H1 (cell line): ENCODE measurements around the gene ANKRD60. TPM values are rescaled to one million over a fixed set of nuclear protein-coding genes. Genes with fewer than 3 reads are reported as not detected.

Experiments
- CTCF ChIA-PET: fragments of 300-600 bp; sonication (Branson Sonifier 250); formaldehyde crosslinking; loops from one replicate; lab custom pipeline; 2021; ENCODE audit not compliant: partially characterized antibody; lab: Charles Lee
- POLR2A ChIA-PET: fragments of 300-600 bp; sonication (Branson Sonifier 250); formaldehyde crosslinking; loops from one replicate; lab custom pipeline; 2021; ENCODE audit warnings: inconsistent platforms; ENCODE audit not compliant: partially characterized antibody; lab: Charles Lee
- DNase-seq, 2 experiments: peaks; one replicate each; pipeline versions ENCODE4 v3.0.0 to v3.0.0-alpha.2; 2010 to 2022; ENCODE audit warnings: low spot score in 2 of 2, low read depth in 1 of 2, mixed read lengths in 1 of 2
- FAIRE-seq: peaks from 2 replicates; lab custom pipeline; 2011; peaks lifted over from hg19 to GRCh38; lab: Jason Lieb, UNC
- H2AFZ ChIP-seq: 2 replicates; pipeline ENCODE4 v1.8.1; 2012; ENCODE audit warnings: low read length, inconsistent platforms
- H2AK5ac ChIP-seq: 2 replicates; pipeline ENCODE4 v1.6.1; 2013; ENCODE audit warnings: low read depth, low read length
- H2BK120ac ChIP-seq: replicated peaks from 2 replicates; pipeline ENCODE3; 2013; ENCODE audit warnings: low read depth, low read length, inconsistent platforms
- H2BK12ac ChIP-seq: 2 replicates; pipeline ENCODE4 v1.6.1; 2013; ENCODE audit warnings: low read depth, low read length
- H2BK15ac ChIP-seq: 2 replicates; pipeline ENCODE4 v1.6.1; 2013; ENCODE audit warnings: low read length
- H2BK20ac ChIP-seq: 2 replicates; pipeline ENCODE4 v1.6.1; 2013; ENCODE audit warnings: low read length
- H2BK5ac ChIP-seq: 2 replicates; pipeline ENCODE4 v1.6.1; 2013; ENCODE audit warnings: low read depth, low read length
- H3K14ac ChIP-seq: 2 replicates; pipeline ENCODE4 v1.6.1; 2013; ENCODE audit warnings: inconsistent platforms; ENCODE audit not compliant: insufficient read length
- H3K18ac ChIP-seq: 2 replicates; pipeline ENCODE4 v1.6.1; 2013; ENCODE audit warnings: low read length; ENCODE audit errors: extremely low read depth
- H3K23ac ChIP-seq: 2 replicates; pipeline ENCODE4 v1.6.1; 2013; ENCODE audit warnings: inconsistent platforms; ENCODE audit not compliant: insufficient read length
- H3K23me2 ChIP-seq: 2 replicates; pipeline ENCODE4 v1.6.1; 2013; ENCODE audit warnings: low read depth, low read length
- H3K27ac ChIP-seq: 2 replicates; pipeline ENCODE4 v1.6.1; 2011; ENCODE audit warnings: low read depth, low read length, inconsistent platforms
- H3K27me3 ChIP-seq, 4 experiments: replicated peaks in 1 of 4; 1 replicate in 1 of 4; 2 replicates in 3 of 4; pipeline versions ENCODE4 v1.6.1 to v1.8.1; 2011 to 2013; ENCODE audit warnings: low read length in 3 of 4, mild to moderate bottlenecking in 3 of 4, inconsistent platforms in 2 of 4, mixed read lengths in 2 of 4, moderate library complexity in 1 of 4; ENCODE audit not compliant: control insufficient read depth in 3 of 4, insufficient read depth in 3 of 4; ENCODE audit errors: extremely low read depth in 1 of 4
- H3K36me3 ChIP-seq, 4 experiments: 2 replicates each; pipeline versions ENCODE4 v1.6.1 to v1.8.1; 2011 to 2013; ENCODE audit warnings: mild to moderate bottlenecking in 4 of 4, low read length in 3 of 4, moderate library complexity in 2 of 4, control low read depth in 1 of 4, inconsistent platforms in 1 of 4; ENCODE audit not compliant: insufficient read depth in 4 of 4, control insufficient read depth in 2 of 4
- H3K4ac ChIP-seq: replicated peaks from 2 replicates; pipeline ENCODE3; 2013; ENCODE audit warnings: low read length, low read depth, mixed read lengths, inconsistent platforms; ENCODE audit not compliant: insufficient read length
- H3K4me1 ChIP-seq, 4 experiments: replicated peaks in 1 of 4; 1 replicate in 1 of 4; 2 replicates in 3 of 4; pipeline versions ENCODE4 v1.6.1 to v1.8.1; 2011 to 2013; ENCODE audit warnings: low read length in 3 of 4, inconsistent platforms in 2 of 4, mixed read lengths in 1 of 4; ENCODE audit not compliant: insufficient read depth in 4 of 4, control insufficient read depth in 3 of 4
- H3K4me2 ChIP-seq, 2 experiments: 2 replicates each; pipeline versions ENCODE4 v1.6.1 to v1.8.1; 2011 to 2013; ENCODE audit warnings: low read depth in 2 of 2, low read length in 2 of 2, control low read depth in 1 of 2, inconsistent platforms in 1 of 2, mild to moderate bottlenecking in 1 of 2; ENCODE audit not compliant: insufficient read depth in 1 of 2
- H3K4me3 ChIP-seq, 4 experiments: fragments of 200-600, 300-600 bp in 1 of 4; sonication (generic), shearing (Covaris generic), sonication (Bioruptor Twin) in 1 of 4; 2 replicates each; pipeline versions ENCODE4 v1.5.1 to v1.8.1; 2011 to 2016; ENCODE audit warnings: low read length in 4 of 4, low read depth in 3 of 4, control low read depth in 2 of 4, inconsistent platforms in 2 of 4, mild to moderate bottlenecking in 2 of 4, mixed read lengths in 1 of 4, moderate library complexity in 1 of 4; ENCODE audit not compliant: insufficient read depth in 2 of 4; ENCODE audit errors: extremely low read depth in 1 of 4
- H3K56ac ChIP-seq: replicated peaks from 2 replicates; pipeline ENCODE3; 2013; ENCODE audit warnings: low read depth, mild to moderate bottlenecking, mixed read lengths, low read length, inconsistent platforms; ENCODE audit not compliant: insufficient read length
- H3K79me1 ChIP-seq: 2 replicates; pipeline ENCODE4 v1.6.1; 2013; ENCODE audit warnings: low read depth, low read length, control low read depth
- H3K79me2 ChIP-seq, 2 experiments: 2 replicates each; pipeline versions ENCODE4 v1.6.1 to v1.8.1; 2012 to 2013; ENCODE audit warnings: low read length in 2 of 2, mild to moderate bottlenecking in 2 of 2, inconsistent platforms in 1 of 2; ENCODE audit not compliant: insufficient read depth in 2 of 2, control insufficient read depth in 1 of 2
- H3K9ac ChIP-seq, 4 experiments: replicated peaks in 1 of 4; 1 replicate in 1 of 4; 2 replicates in 3 of 4; pipeline versions ENCODE4 v1.6.1 to v1.8.1; 2011 to 2013; ENCODE audit warnings: low read depth in 3 of 4, low read length in 3 of 4, control low read depth in 2 of 4, mild to moderate bottlenecking in 2 of 4, moderate library complexity in 2 of 4, inconsistent platforms in 1 of 4; ENCODE audit errors: extremely low read depth in 1 of 4
- H3K9me3 ChIP-seq, 2 experiments: 2 replicates each; pipeline versions ENCODE4 v1.6.1 to v1.8.1; 2012 to 2013; ENCODE audit warnings: mild to moderate bottlenecking in 2 of 2, moderate library complexity in 2 of 2, control low read depth in 1 of 2, inconsistent platforms in 1 of 2, low read depth in 1 of 2, low read length in 1 of 2, mixed read lengths in 1 of 2; ENCODE audit not compliant: insufficient read depth in 2 of 2
- H4K20me1 ChIP-seq, 2 experiments: replicated peaks in 1 of 2; 2 replicates each; pipeline versions ENCODE3 to v1.8.1; 2011 to 2013; ENCODE audit warnings: inconsistent platforms in 2 of 2, low read length in 2 of 2, mild to moderate bottlenecking in 1 of 2; ENCODE audit not compliant: insufficient read depth in 2 of 2, control insufficient read depth in 1 of 2
- H4K5ac ChIP-seq: 2 replicates; pipeline ENCODE4 v1.6.1; 2013; ENCODE audit warnings: low read length, low read depth, mixed read lengths, inconsistent platforms; ENCODE audit not compliant: insufficient read length
- H4K8ac ChIP-seq: 2 replicates; pipeline ENCODE4 v1.8.0; 2013; ENCODE audit warnings: mild to moderate bottlenecking, moderate library complexity, low read length, inconsistent platforms; ENCODE audit not compliant: insufficient read depth; ENCODE audit errors: extremely low read depth
- H4K91ac ChIP-seq: replicated peaks from 2 replicates; pipeline ENCODE3; 2013; ENCODE audit warnings: low read length, mixed read lengths, inconsistent platforms; ENCODE audit not compliant: insufficient read length
- CBX8 ChIP-seq: fragments of 300-800, 300-1000 bp; sonication (generic); IDR thresholded peaks from 2 replicates; pipeline ENCODE4 v1.7.1; 2016; ENCODE audit warnings: low read depth, low read length, borderline replicate concordance
- CHD1 ChIP-seq: IDR thresholded peaks from 2 replicates; pipeline ENCODE4 v1.6.1; 2012; ENCODE audit warnings: low read depth, low read length, improper control_type of control experiment
- NRF1 ChIP-seq: IDR thresholded peaks from 2 replicates; pipeline ENCODE4 v1.6.1; 2011; ENCODE audit warnings: mild to moderate bottlenecking, low read depth, low read length, improper control_type of control experiment
- POLR2A ChIP-seq, 2 experiments: IDR thresholded peaks; 1 replicate in 1 of 2; 2 replicates in 1 of 2; pipeline ENCODE4 v1.6.1; 2011; ENCODE audit warnings: low read depth in 2 of 2, low read length in 2 of 2, mild to moderate bottlenecking in 2 of 2; ENCODE audit errors: control extremely low read depth in 1 of 2
- POLR2AphosphoS5 ChIP-seq: IDR thresholded peaks from 2 replicates; pipeline ENCODE4 v1.6.1; 2011; ENCODE audit warnings: low read depth, low read length
- TEAD4 ChIP-seq: IDR thresholded peaks from 2 replicates; pipeline ENCODE4 v1.6.1; 2012; ENCODE audit warnings: low read depth, low read length, inconsistent platforms, mixed read lengths
- YY1 ChIP-seq: IDR thresholded peaks from 2 replicates; pipeline ENCODE4 v1.6.1; 2011; ENCODE audit warnings: low read depth, mild to moderate bottlenecking, low read length
- WGBS, 2 experiments: shearing (Covaris generic) in 1 of 2; methylation state at CpG; one replicate each; pipeline versions ENCODE4 v1.1.6 to v1.1.7; 2013 to 2015; ENCODE audit warnings: low lambda C conversion rate in 2 of 2, mixed read lengths in 2 of 2, inconsistent platforms in 1 of 2, low coverage in 1 of 2, missing lambda C conversion rate in 1 of 2; ENCODE audit not compliant: insufficient replicate concordance in 2 of 2, insufficient coverage in 1 of 2, insufficient read length in 1 of 2; ENCODE audit errors: extremely low coverage in 1 of 2, missing lambda C conversion rate in 1 of 2; 5-methylcytosine and 5-hydroxymethylcytosine counted together
- polyA plus RNA-seq, 7 experiments: library from polyadenylated mRNA; depleted of rRNA in 3 of 7; stranded (reverse) in 5 of 7; unstranded in 2 of 7; fragments of >200 nt in 5 of 7; fragments of 200-250 nt in 2 of 7; gene quantifications; 1 replicate in 5 of 7; 2 replicates in 1 of 7; 4 replicates in 1 of 7; pipeline versions ENCODE4 v1.2.1 to v1.2.3, GENCODE V29; 2011 to 2013; ENCODE audit warnings: missing spikeins in 2 of 7, mixed read lengths in 2 of 7
- total RNA-seq: library from RNA; stranded (reverse); fragmentation: NEBNext Ultra II Directional; extraction: Animal tissue kit (Norgen Biotek cat#: 25700); gene quantifications from 2 replicates; pipeline ENCODE4 v1.2.1, GENCODE V29; 2021

The ANKRD60 gene
- total and polyA plus RNA-seq, 2 of the 8 experiments (the other 6 are each of a cell fraction or from before 2014, with no cell fraction given): not detected

GRCh38 chr20:58184063-58184462, 44.4 kb downstream of the ANKRD60 start:
- FAIRE-seq: no peak
- H2AK5ac ChIP-seq: no peak overlapping the region
- H3K14ac ChIP-seq: no peak overlapping the region
- H2BK5ac ChIP-seq: no peak overlapping the region
- H4K91ac ChIP-seq: no peak overlapping the region
- H3K79me2 ChIP-seq: no peaks in the 10 kb centered on the region
- no peak overlapping the region for H3K9ac ChIP-seq
- CTCF ChIA-PET: interaction anchor here (0.7 to 2.8 kb wide), 5 partner anchors 14 to 578 kb away, joined by 3 to 27 read pairs (median 3); no protein-coding TSS in a partner anchor
- no peak overlapping the region for H3K4me3 ChIP-seq
- no peak overlapping the region for H3K18ac ChIP-seq
- POLR2A ChIA-PET: no interaction called here
- H3K4ac ChIP-seq: no peak overlapping the region
- no peak overlapping the region for H2BK120ac ChIP-seq
- 80% methylated on average over 3 of the region's 3 CpGs; no CpG with 5 or more reads in 1 of the 2 experiments for WGBS, 2 experiments
- H3K9me3 ChIP-seq: peaks cover 0 to 3% of the 10 kb centered on the region in 2 experiments; a peak in 1 of 4 replicates
- H3K23me2 ChIP-seq: 0 out of 2 replicates have a peak, but pooled peaks cover 2% of the 10 kb centered on the region
- no peaks in the 10 kb centered on the region for H3K79me1 ChIP-seq
- peaks cover 0 to 4% (median under 1%) of the 10 kb centered on the region in 4 experiments; a peak in 2 of 7 replicates for H3K4me1 ChIP-seq
- no peaks in the 10 kb centered on the region for H3K36me3 ChIP-seq
- H3K27me3 ChIP-seq: peaks cover 2 to 12% (median 7%) of the 10 kb centered on the region in 4 experiments; a peak in 6 of 7 replicates
- no peak overlapping the region for H4K8ac ChIP-seq
- H3K23ac ChIP-seq: no peak overlapping the region
- no peak for DNase-seq
- H2BK15ac ChIP-seq: no peak overlapping the region
- no peak overlapping the region for H4K5ac ChIP-seq
- H3K27ac ChIP-seq: no peak overlapping the region
- no peaks in the 10 kb centered on the region for H4K20me1 ChIP-seq
- no peak overlapping the region for H3K4me2 ChIP-seq
- no peak overlapping the region for H2AFZ ChIP-seq
- no peak overlapping the region for H2BK20ac ChIP-seq
- H2BK12ac ChIP-seq: no peak overlapping the region
- TF ChIP-seq NRF1 (no peak), CBX8 (no peak), POLR2AphosphoS5 (no peak), CHD1 (no peak), TEAD4 (no peak), POLR2A (IDR thresholded peaks at IDR 0.05; ENCODE audit: control extremely low read depth in 1 of 2, low read depth in 2 of 2, low read length in 2 of 2) (no peak), YY1 (no peak)
- H3K56ac ChIP-seq: no peak overlapping the region
